ENCODE results near the gene LIN7B. TPM values are rescaled to one million over a fixed set of nuclear protein-coding genes. Genes with fewer than 3 reads are reported as not detected.

Gene LIN7B
- total RNA-seq, 1 donor from 2014 or later: 18.3 TPM

- Histone ChIP-seq H3K27me3 (ENCODE audit: control insufficient read depth in 3 of 3, insufficient read depth in 3 of 3, low read length in 3 of 3) (no peaks in the 10 kb centered on the region), H3K4me1 (ENCODE audit: control insufficient read depth in 3 of 3, insufficient read depth in 3 of 3, low read length in 3 of 3) (peaks cover 18 to 33% (median 22%) of the 10 kb centered on the region in 3 donors), H3K36me3 (ENCODE audit: control insufficient read depth in 3 of 3, insufficient read depth in 3 of 3, low read length in 3 of 3) (peaks cover 39 to 50% (median 48%) of the 10 kb centered on the region in 3 donors), H3K9me3 (ENCODE audit: control insufficient read depth in 3 of 3, low read length in 3 of 3) (no peaks in the 10 kb centered on the region), H3K4me3 (ENCODE audit: low read length in 3 of 3) (no peak overlapping the region), H3K27ac (ENCODE audit: low read depth, low read length) (no peak overlapping the region), H3K9ac (ENCODE audit: low read depth in 1 of 3, low read length in 3 of 3) (no peak overlapping the region)
Observed at GRCh38 chr19:49107625-49108459, 6.3 kb upstream of the LIN7B start.

GRCh38 chr19:49109051-49109450, 5.1 kb upstream of the LIN7B start:
- Histone ChIP-seq H3K9ac (ENCODE audit: low read depth in 1 of 3, low read length in 3 of 3) (no peak overlapping the region), H3K27me3 (ENCODE audit: control insufficient read depth in 3 of 3, insufficient read depth in 3 of 3, low read length in 3 of 3) (no peaks in the 10 kb centered on the region), H3K9me3 (ENCODE audit: control insufficient read depth in 3 of 3, low read length in 3 of 3) (no peaks in the 10 kb centered on the region), H3K4me3 (ENCODE audit: low read length in 3 of 3) (no peak overlapping the region), H3K36me3 (ENCODE audit: control insufficient read depth in 3 of 3, insufficient read depth in 3 of 3, low read length in 3 of 3) (peaks cover 33 to 45% (median 43%) of the 10 kb centered on the region in 3 donors), H3K27ac (ENCODE audit: low read depth, low read length) (no peak overlapping the region), H3K4me1 (ENCODE audit: control insufficient read depth in 3 of 3, insufficient read depth in 3 of 3, low read length in 3 of 3) (peaks cover 23 to 38% (median 27%) of the 10 kb centered on the region in 3 donors)

GRCh38 chr19:49109569-49110233, 4.5 kb upstream of the LIN7B start:
- H3K27me3 ChIP-seq (ENCODE audit: control insufficient read depth in 3 of 3, insufficient read depth in 3 of 3, low read length in 3 of 3): no peaks in the 10 kb centered on the region
- peaks cover 24 to 41% (median 27%) of the 10 kb centered on the region in 3 donors for H3K4me1 ChIP-seq (ENCODE audit: control insufficient read depth in 3 of 3, insufficient read depth in 3 of 3, low read length in 3 of 3)
- no peak overlapping the region for H3K4me3 ChIP-seq (ENCODE audit: low read length in 3 of 3)
- peaks cover 26 to 39% (median 37%) of the 10 kb centered on the region in 3 donors for H3K36me3 ChIP-seq (ENCODE audit: control insufficient read depth in 3 of 3, insufficient read depth in 3 of 3, low read length in 3 of 3)
- H3K27ac ChIP-seq (ENCODE audit: low read depth, low read length): peak overlapping the region; percentile 25
- no peaks in the 10 kb centered on the region for H3K9me3 ChIP-seq (ENCODE audit: control insufficient read depth in 3 of 3, low read length in 3 of 3)
- peak overlapping the region in 1 of 3 donors; percentile 20 for H3K9ac ChIP-seq (ENCODE audit: low read depth in 1 of 3, low read length in 3 of 3)

DNA sequence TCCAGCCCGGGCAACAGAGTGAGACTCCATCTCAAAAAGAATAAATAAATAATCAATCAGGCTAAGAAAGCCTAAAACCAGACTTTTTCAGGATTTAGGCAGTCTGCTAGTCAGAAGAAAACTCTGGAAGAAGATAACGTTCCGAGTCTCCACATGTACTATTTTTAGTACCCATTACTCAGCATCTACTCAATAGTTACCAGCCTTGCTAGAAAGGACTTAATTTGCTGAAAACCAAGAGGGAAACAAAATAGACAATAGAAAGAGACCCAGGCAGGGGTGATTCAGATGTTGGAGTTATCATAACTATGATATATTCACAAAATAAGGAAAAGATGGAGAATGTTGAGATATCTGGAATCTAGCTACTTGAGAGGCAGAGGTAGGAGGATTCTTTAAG, 3.6 kb upstream of the LIN7B start:
- no peak overlapping the region for H3K9ac ChIP-seq (ENCODE audit: low read depth in 1 of 3, low read length in 3 of 3)

GRCh38 chr19:49111218-49111998, 2.8 kb upstream of the LIN7B start:
- no peak overlapping the region for H3K4me3 ChIP-seq (ENCODE audit: low read length in 3 of 3)
- H3K9ac ChIP-seq (ENCODE audit: low read depth in 1 of 3, low read length in 3 of 3): no peak overlapping the region
- no peaks in the 10 kb centered on the region for H3K9me3 ChIP-seq (ENCODE audit: control insufficient read depth in 3 of 3, low read length in 3 of 3)
- peak overlapping the region; percentile 25 for H3K27ac ChIP-seq (ENCODE audit: low read depth, low read length)
- H3K27me3 ChIP-seq (ENCODE audit: control insufficient read depth in 3 of 3, insufficient read depth in 3 of 3, low read length in 3 of 3): no peaks in the 10 kb centered on the region
- peaks cover 20 to 29% (median 28%) of the 10 kb centered on the region in 3 donors for H3K36me3 ChIP-seq (ENCODE audit: control insufficient read depth in 3 of 3, insufficient read depth in 3 of 3, low read length in 3 of 3)
- peaks cover 27 to 50% (median 30%) of the 10 kb centered on the region in 3 donors for H3K4me1 ChIP-seq (ENCODE audit: control insufficient read depth in 3 of 3, insufficient read depth in 3 of 3, low read length in 3 of 3)

More for the DNA sequence above, 3.6 kb upstream of the LIN7B start:
- H3K36me3 ChIP-seq (ENCODE audit: control insufficient read depth in 3 of 3, insufficient read depth in 3 of 3, low read length in 3 of 3): peaks cover 22 to 34% (median 32%) of the 10 kb centered on the region in 3 donors
- peak overlapping the region; percentile 25 for H3K27ac ChIP-seq (ENCODE audit: low read depth, low read length)
- no peaks in the 10 kb centered on the region for H3K27me3 ChIP-seq (ENCODE audit: control insufficient read depth in 3 of 3, insufficient read depth in 3 of 3, low read length in 3 of 3)
- no peaks in the 10 kb centered on the region for H3K9me3 ChIP-seq (ENCODE audit: control insufficient read depth in 3 of 3, low read length in 3 of 3)
- peaks cover 30 to 48% (median 32%) of the 10 kb centered on the region in 3 donors for H3K4me1 ChIP-seq (ENCODE audit: control insufficient read depth in 3 of 3, insufficient read depth in 3 of 3, low read length in 3 of 3)
- H3K4me3 ChIP-seq (ENCODE audit: low read length in 3 of 3): no peak overlapping the region

GRCh38 chr19:49114630-49115363, 627 bp downstream of the LIN7B start:
- peak overlapping the region; percentile 68 to 87 (median 78) for H3K9ac ChIP-seq (ENCODE audit: low read depth in 1 of 3, low read length in 3 of 3)
- no peak overlapping the region for H3K27ac ChIP-seq (ENCODE audit: low read depth, low read length)

GRCh38 chr19:49116544-49116943, 2.4 kb downstream of the LIN7B start:
- H3K4me3 ChIP-seq (ENCODE audit: low read length in 3 of 3): no peak overlapping the region
- H3K36me3 ChIP-seq (ENCODE audit: control insufficient read depth in 3 of 3, insufficient read depth in 3 of 3, low read length in 3 of 3): peaks cover 2 to 7% (median 6%) of the 10 kb centered on the region in 3 donors
- no peak overlapping the region for H3K9ac ChIP-seq (ENCODE audit: low read depth in 1 of 3, low read length in 3 of 3)
- H3K27ac ChIP-seq (ENCODE audit: low read depth, low read length): no peak overlapping the region
- no peaks in the 10 kb centered on the region for H3K9me3 ChIP-seq (ENCODE audit: control insufficient read depth in 3 of 3, low read length in 3 of 3)
- H3K27me3 ChIP-seq (ENCODE audit: control insufficient read depth in 3 of 3, insufficient read depth in 3 of 3, low read length in 3 of 3): peaks cover 0 to 3% (median 0%) of the 10 kb centered on the region in 3 donors
- peaks cover 23 to 48% (median 34%) of the 10 kb centered on the region in 3 donors for H3K4me1 ChIP-seq (ENCODE audit: control insufficient read depth in 3 of 3, insufficient read depth in 3 of 3, low read length in 3 of 3)

More at GRCh38 chr19:49114630-49115363, 627 bp downstream of the LIN7B start:
- Histone ChIP-seq H3K27me3 (ENCODE audit: control insufficient read depth in 3 of 3, insufficient read depth in 3 of 3, low read length in 3 of 3) (no peaks in the 10 kb centered on the region), H3K9me3 (ENCODE audit: control insufficient read depth in 3 of 3, low read length in 3 of 3) (no peaks in the 10 kb centered on the region), H3K4me3 (ENCODE audit: low read length in 3 of 3) (peak overlapping the region; percentile 68 to 86 (median 79)), H3K36me3 (ENCODE audit: control insufficient read depth in 3 of 3, insufficient read depth in 3 of 3, low read length in 3 of 3) (peaks cover 2 to 7% (median 6%) of the 10 kb centered on the region in 3 donors), H3K4me1 (ENCODE audit: control insufficient read depth in 3 of 3, insufficient read depth in 3 of 3, low read length in 3 of 3) (peaks cover 35 to 55% (median 43%) of the 10 kb centered on the region in 3 donors)

DNA sequence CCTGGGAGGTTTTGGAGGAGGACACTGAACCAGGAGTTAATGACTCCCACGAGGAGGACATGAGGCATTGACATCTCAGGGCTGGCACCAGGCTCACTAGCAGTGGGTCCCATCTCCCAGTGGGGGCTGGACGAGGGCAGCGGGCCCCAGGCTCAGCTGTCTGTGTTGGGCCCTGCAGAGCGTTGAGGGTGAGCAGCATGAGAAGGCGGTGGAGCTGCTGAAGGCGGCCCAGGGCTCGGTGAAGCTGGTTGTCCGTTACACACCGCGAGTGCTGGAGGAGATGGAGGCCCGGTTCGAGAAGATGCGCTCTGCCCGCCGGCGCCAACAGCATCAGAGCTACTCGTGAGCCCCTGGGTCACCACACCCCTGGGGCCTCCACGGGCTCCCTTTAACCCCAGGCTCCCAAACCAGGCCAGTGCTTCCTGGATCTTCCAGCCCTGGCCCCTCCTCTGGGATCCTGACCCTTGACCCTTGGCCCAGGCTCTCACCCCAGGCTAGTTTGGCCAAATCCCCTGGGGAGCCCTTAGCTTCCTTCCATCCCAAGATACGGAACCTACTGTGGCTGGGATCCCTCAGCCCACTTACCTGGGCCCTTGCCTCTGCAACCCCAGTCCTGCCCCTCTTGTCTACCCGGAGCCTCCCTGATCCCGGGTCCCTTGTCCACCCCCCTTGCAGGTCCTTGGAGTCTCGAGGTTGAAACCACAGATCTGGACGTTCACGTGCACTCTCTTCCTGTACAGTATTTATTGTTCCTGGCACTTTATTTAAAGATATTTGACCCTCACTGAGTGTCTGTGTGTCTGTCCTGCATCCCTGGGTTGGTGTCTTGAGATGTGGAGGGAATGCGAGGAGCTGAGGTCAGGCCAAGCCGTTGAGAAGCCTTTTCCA, 3.8 kb downstream of the LIN7B start:
- Histone ChIP-seq H3K9me3 (ENCODE audit: control insufficient read depth in 3 of 3, low read length in 3 of 3) (no peaks in the 10 kb centered on the region), H3K27ac (ENCODE audit: low read depth, low read length) (peak overlapping the region; percentile 95), H3K36me3 (ENCODE audit: control insufficient read depth in 3 of 3, insufficient read depth in 3 of 3, low read length in 3 of 3) (peaks cover 2 to 7% (median 6%) of the 10 kb centered on the region in 3 donors), H3K4me1 (ENCODE audit: control insufficient read depth in 3 of 3, insufficient read depth in 3 of 3, low read length in 3 of 3) (peaks cover 23 to 48% (median 34%) of the 10 kb centered on the region in 3 donors), H3K27me3 (ENCODE audit: control insufficient read depth in 3 of 3, insufficient read depth in 3 of 3, low read length in 3 of 3) (peaks cover 0 to 3% (median 0%) of the 10 kb centered on the region in 3 donors), H3K4me3 (ENCODE audit: low read length in 3 of 3) (peak overlapping the region; percentile 64 to 87 (median 85)), H3K9ac (ENCODE audit: low read depth in 1 of 3, low read length in 3 of 3) (peak overlapping the region; percentile 60 to 86 (median 85))

Measured in skeletal muscle tissue (tissue), 4 donors.